Tibial nerve (tissue), 3 donors: ENCODE measurements around the gene NEMP2.

Experiments
- CTCF ChIP-seq, 5 experiments: fragments of 200-600 bp in 3 of 5; fragments of 450-650 bp in 2 of 5; sonication (generic) in 3 of 5; IDR thresholded peaks; one replicate each; pipeline ENCODE4 v1.5.1; 2016 to 2019; ENCODE audit warnings: antibody characterized with exemption in 5 of 5, mild to moderate bottlenecking in 3 of 5, moderate library complexity in 2 of 5
- POLR2A ChIP-seq, 2 donors: fragments of 450-650 bp; IDR thresholded peaks; one replicate each; pipeline ENCODE4 v1.6.1; 2017; ENCODE audit warnings: antibody characterized with exemption in 2 of 2, mild to moderate bottlenecking in 2 of 2, moderate library complexity in 2 of 2

GRCh38 chr2:190532581-190532980 is 1.9 kb downstream of the NEMP2 start:
- no peak for TF ChIP-seq POLR2A (IDR thresholded peaks at IDR 0.05)
- no peak for TF ChIP-seq CTCF (IDR thresholded peaks at IDR 0.05)
